Measurements from ENCODE around the gene SPAG6.

SPAG6 gene

DNA sequence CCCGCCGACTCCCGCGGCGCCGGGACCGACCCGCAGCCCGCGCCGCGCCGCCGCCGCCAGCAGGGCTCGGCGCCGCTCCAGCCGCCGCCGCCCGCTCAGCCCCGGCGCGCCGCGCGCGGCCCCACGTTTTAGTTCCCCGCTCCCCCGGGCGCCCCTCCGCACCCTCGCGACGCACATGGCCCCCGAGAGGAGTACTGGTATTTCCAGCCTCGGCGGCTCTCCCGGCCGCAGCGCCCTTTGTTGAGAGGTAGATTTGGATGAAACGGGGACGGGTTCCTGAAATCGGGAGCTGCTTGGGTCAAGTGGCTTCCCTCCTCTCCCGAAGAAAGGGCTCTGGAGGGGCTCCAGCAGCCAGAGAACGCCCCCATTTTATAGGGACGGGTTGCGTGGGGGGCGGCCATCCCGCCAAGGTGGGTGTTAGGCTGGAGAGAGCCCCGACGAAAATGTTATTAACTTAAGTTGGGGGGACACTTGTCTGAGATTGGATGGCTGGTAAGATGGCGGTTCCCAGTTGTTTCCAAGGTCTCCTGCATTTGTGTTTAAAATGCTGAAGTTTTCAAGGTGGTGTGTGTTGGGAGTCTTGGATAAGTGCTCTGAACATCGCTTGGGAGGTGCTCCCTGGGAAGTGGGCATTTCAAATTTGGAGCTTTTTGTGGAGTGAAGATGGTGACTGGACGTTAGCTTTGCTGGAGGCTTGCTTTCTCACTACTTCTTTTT lies 23.2 kb upstream of the SPAG6 start:
- TF ChIP-seq ZNF514 (tag by site-specific recombination; IDR thresholded peaks at IDR 0.05) (no peak), ZFHX2 (tag by site-specific recombination; conservative IDR thresholded peaks at IDR 0.05) (peak; percentile 29; the same call in 1 of the 2 replicates), ZNF76 (tag by site-specific recombination; IDR thresholded peaks at IDR 0.05; ENCODE audit: borderline replicate concordance, low read depth) (peak; percentile 79), ZNF677 (tag by site-specific recombination; IDR thresholded peaks at IDR 0.05) (no peak), EGR2 (tag by site-specific recombination; IDR thresholded peaks at IDR 0.05; ENCODE audit: low read depth) (peak; percentile 39; the same call in 1 of the 2 replicates), GLIS2 (tag by site-specific recombination; IDR thresholded peaks at IDR 0.05) (peak; percentile 62), ZNF843 (tag by site-specific recombination; IDR thresholded peaks at IDR 0.05) (no peak), ZBTB17 (tag by site-specific recombination; IDR thresholded peaks at IDR 0.05) (0 out of 2 replicates have a peak, but pooled peaks have one; percentile 31), ZNF423 (tag by site-specific recombination; IDR thresholded peaks at IDR 0.05) (no peak), YY2 (tag by site-specific recombination; IDR thresholded peaks at IDR 0.05) (peak; percentile 51; the same call in 1 of the 2 replicates), PRDM1 (tag by site-specific recombination; IDR thresholded peaks at IDR 0.05) (peak; percentile 71; the same call in 1 of the 2 replicates), YY1 (tag by site-specific recombination; IDR thresholded peaks at IDR 0.05) (0 out of 2 replicates have a peak, but pooled peaks have one; percentile 36), ZBTB8A (tag by site-specific recombination; IDR thresholded peaks at IDR 0.05) (peak; percentile 73), BCL11A (tag by site-specific recombination; IDR thresholded peaks at IDR 0.05; ENCODE audit: low read depth) (no peak)
- ChIA-PET POLR2A (interaction anchor here (1.5 to 2.1 kb wide), 2 partner anchors 18 to 93 kb away, joined by 4 to 8 read pairs; no protein-coding TSS in a partner anchor), CTCF (interaction anchor here (0.5 to 1.3 kb wide), 4 partner anchors 78 to 532 kb away, joined by 4 to 5 read pairs (median 4); no protein-coding TSS in a partner anchor)
- H3K9me3 ChIP-seq (ENCODE audit: control insufficient read depth, insufficient read depth, low read depth, low read length) = no peaks in the 10 kb centered on the region
- peak overlapping the region; percentile 81 for H3K4me3 ChIP-seq (ENCODE audit: low read depth, low read length)
- H3K4me1 ChIP-seq (ENCODE audit: control insufficient read depth, insufficient read depth, low read length) = peaks cover 24% of the 10 kb centered on the region
- H3K27ac ChIP-seq (ENCODE audit: extremely low read depth, low read depth, low read length) = peak overlapping the region; percentile 40; the same call in 1 of the 2 replicates
- H3K36me3 ChIP-seq (ENCODE audit: control insufficient read depth in 2 of 2, insufficient read depth in 1 of 2, low read length in 2 of 2) = peaks cover under 1 to 10% of the 10 kb centered on the region in 2 experiments; a peak in 2 of 3 replicates

GRCh38 chr10:22322641-22323160 lies 22.6 kb upstream of the SPAG6 start:
- CTCF ChIA-PET = interaction anchor here (0.5 to 1.3 kb wide), 8 partner anchors 79 to 576 kb away, joined by 3 to 5 read pairs (median 4); no protein-coding TSS in a partner anchor
- TF ChIP-seq SCRT2 (tag by site-specific recombination; IDR thresholded peaks at IDR 0.05) = no peak
- no peak for TF ChIP-seq ZSCAN23 (tag by site-specific recombination; IDR thresholded peaks at IDR 0.05)
- TF ChIP-seq PRDM6 (tag by site-specific recombination; IDR thresholded peaks at IDR 0.05) = peak; percentile 45
- no peak for TF ChIP-seq ZNF239 (tag by site-specific recombination; IDR thresholded peaks at IDR 0.05)
- TF ChIP-seq ZBTB7A (tag by site-specific recombination; IDR thresholded peaks at IDR 0.05; ENCODE audit: low read depth) = no peak
- 0 out of 2 replicates have a peak, but pooled peaks have one; percentile 9 for TF ChIP-seq ZEB2 (tag by site-specific recombination; IDR thresholded peaks at IDR 0.05)
- no peak for TF ChIP-seq ZNF596 (tag by site-specific recombination; IDR thresholded peaks at IDR 0.05)
- TF ChIP-seq ZNF292 (tag by site-specific recombination; IDR thresholded peaks at IDR 0.05; ENCODE audit: borderline replicate concordance, low read depth) = no peak
- TF ChIP-seq FEZF1 (tag by site-specific recombination; IDR thresholded peaks at IDR 0.05) = peak; percentile 75
- peak; percentile 52; the same call in 1 of the 2 replicates for TF ChIP-seq ZNF600 (tag by site-specific recombination; IDR thresholded peaks at IDR 0.05)
- TF ChIP-seq ZBTB48 (tag by site-specific recombination; IDR thresholded peaks at IDR 0.05) = no peak
- TF ChIP-seq ZBTB17 (tag by site-specific recombination; IDR thresholded peaks at IDR 0.05) = no peak
- no peak for TF ChIP-seq ZNF266 (tag by site-specific recombination; IDR thresholded peaks at IDR 0.05; ENCODE audit: low read depth)
- peak; percentile 57 for TF ChIP-seq ZNF366 (tag by site-specific recombination; conservative IDR thresholded peaks at IDR 0.05)
- no peak for TF ChIP-seq ZFP69B (tag by site-specific recombination; IDR thresholded peaks at IDR 0.05)
- no peak for TF ChIP-seq ZNF48 (tag by site-specific recombination; IDR thresholded peaks at IDR 0.05)
- no peak for TF ChIP-seq ZNF132 (tag by site-specific recombination; IDR thresholded peaks at IDR 0.05; ENCODE audit: borderline replicate concordance)
- TF ChIP-seq ATF2 (tag by site-specific recombination; IDR thresholded peaks at IDR 0.05; ENCODE audit: low read depth) = no peak

More at GRCh38 chr10:22322641-22323160, 22.6 kb upstream of the SPAG6 start:
- Histone ChIP-seq H3K27ac (ENCODE audit: extremely low read depth, low read depth, low read length) (no peak overlapping the region; the same call in 1 of the 2 replicates), H3K9me3 (ENCODE audit: control insufficient read depth, insufficient read depth, low read depth, low read length) (no peaks in the 10 kb centered on the region), H3K4me1 (ENCODE audit: control insufficient read depth, insufficient read depth, low read length) (peaks cover 24% of the 10 kb centered on the region), H3K36me3 (ENCODE audit: control insufficient read depth in 2 of 2, insufficient read depth in 1 of 2, low read length in 2 of 2) (peaks cover 7 to 14% of the 10 kb centered on the region in 2 experiments; a peak in 2 of 3 replicates), H3K4me3 (ENCODE audit: low read depth, low read length) (peak overlapping the region; percentile 81)
- POLR2A ChIA-PET = interaction anchor here (1.5 to 2.1 kb wide), 2 partner anchors 18 to 93 kb away, joined by 4 to 8 read pairs; no protein-coding TSS in a partner anchor

Measured in HEK293 (cell line).